HepG2 (cell line): ENCODE results near the gene ULK4. TPM values are rescaled to one million over a fixed set of nuclear protein-coding genes. Genes with fewer than 3 reads are reported as not detected.

Experiments
- ATAC-seq: fragments of 200-7000 bp; cut with Tn5 transposase; 3 replicates; pipeline ENCODE4 v1.9.1; 2020; ENCODE audit warnings: mild to moderate bottlenecking, moderate library complexity
- BruUV-seq: library from RNA; stranded (reverse); fragments of 400-500 nt; replicated peaks from 2 replicates; lab custom pipeline; 2021; lab: Mats Ljungman, UMichigan
- CTCF ChIA-PET: fragments of 300-600 bp; formaldehyde crosslinking; extraction: SDS; loops from one replicate; lab custom pipeline; 2021; ENCODE audit warnings: low total read pairs, inconsistent platforms, low intra/inter-chr PET ratio; lab: Yijun Ruan, JAX
- POLR2A ChIA-PET: fragments of 350-600 bp; sonication (Branson Sonifier 250); formaldehyde crosslinking; loops from one replicate; lab custom pipeline; 2020; ENCODE audit warnings: antibody characterized with exemption, inconsistent platforms; lab: Yijun Ruan, JAX
- DNase-seq: peaks from one replicate; pipeline ENCODE4 v3.0.0-alpha.2; 2015; ENCODE audit warnings: low spot score
- FAIRE-seq: peaks from 3 replicates; lab custom pipeline; 2011; peaks lifted over from hg19 to GRCh38; lab: Jason Lieb, UNC
- H2AFZ ChIP-seq: one replicate; pipeline ENCODE4 v1.6.1; 2011; ENCODE audit warnings: low read length, inconsistent platforms
- H3K27ac ChIP-seq: fragments of 300-600 bp; 3 replicates; pipeline ENCODE4 v1.8.0; 2011; ENCODE audit warnings: mixed run types, mild to moderate bottlenecking, mixed read lengths, low read length, inconsistent platforms; ENCODE audit not compliant: insufficient read depth; ENCODE audit errors: extremely low read length
- H3K27me3 ChIP-seq, 2 experiments: fragments of 200-600 bp in 1 of 2; 2 replicates in 1 of 2; 3 replicates in 1 of 2; pipeline versions ENCODE4 v1.6.0 to v1.8.0; 2011; ENCODE audit warnings: low read length in 2 of 2, mild to moderate bottlenecking in 2 of 2, moderate library complexity in 2 of 2, inconsistent platforms in 1 of 2; ENCODE audit not compliant: insufficient read depth in 2 of 2, control insufficient read depth in 1 of 2
- H3K36me3 ChIP-seq, 2 experiments: fragments of 200-600 bp in 1 of 2; replicated peaks in 1 of 2; 2 replicates in 1 of 2; 3 replicates in 1 of 2; pipeline versions ENCODE4 v1.5.1 to v1.8.0; 2011; ENCODE audit warnings: low read length in 2 of 2, inconsistent platforms in 1 of 2; ENCODE audit not compliant: insufficient read depth in 2 of 2, control insufficient read depth in 1 of 2
- H3K4me1 ChIP-seq: 2 replicates; pipeline ENCODE4 v1.5.1; 2012; ENCODE audit warnings: low read length, inconsistent platforms; ENCODE audit not compliant: insufficient read depth
- H3K4me2 ChIP-seq: 2 replicates; pipeline ENCODE4 v1.6.0; 2011; ENCODE audit warnings: low read depth, low read length, inconsistent platforms
- H3K4me3 ChIP-seq, 3 experiments: fragments of 200-600 bp in 1 of 3; sonication (generic), shearing (Covaris generic) in 1 of 3; replicated peaks in 1 of 3; 2 replicates each; pipeline ENCODE4 v1.5.1; 2011 to 2016; ENCODE audit warnings: low read length in 3 of 3, inconsistent platforms in 2 of 3, low read depth in 2 of 3, mild to moderate bottlenecking in 2 of 3, control low read depth in 1 of 3, mixed read lengths in 1 of 3; ENCODE audit not compliant: insufficient read depth in 1 of 3
- H3K79me2 ChIP-seq: one replicate; pipeline ENCODE4 v1.6.1; 2011; ENCODE audit warnings: low read length, inconsistent platforms; ENCODE audit not compliant: insufficient read depth
- H3K9ac ChIP-seq: 2 replicates; pipeline ENCODE4 v1.6.0; 2011; ENCODE audit warnings: mild to moderate bottlenecking, low read depth, low read length, inconsistent platforms; ENCODE audit not compliant: insufficient read depth
- H3K9me3 ChIP-seq: 2 replicates; pipeline ENCODE4 v1.5.1; 2012; ENCODE audit warnings: mild to moderate bottlenecking, low read length
- H4K20me1 ChIP-seq: 2 replicates; pipeline ENCODE4 v1.6.0; 2011; ENCODE audit warnings: inconsistent platforms, mild to moderate bottlenecking, low read length, moderate library complexity; ENCODE audit not compliant: insufficient read depth
- AKNA ChIP-seq: sonication (generic); formaldehyde crosslinking; IDR thresholded peaks from 2 replicates; pipeline ENCODE4 v1.4.0; 2020; ENCODE audit warnings: missing genetic modification reagents, borderline replicate concordance
- BCLAF1 ChIP-seq: fragments of 450-650 bp; IDR thresholded peaks from 2 replicates; pipeline ENCODE4 v1.6.1; 2017; ENCODE audit warnings: mild to moderate bottlenecking
- CEBPB ChIP-seq: IDR thresholded peaks from 2 replicates; pipeline ENCODE4 v1.6.1; 2011; ENCODE audit warnings: low read depth, low read length, improper control_type of control experiment, borderline replicate concordance
- PRDM15 ChIP-seq: sonication (generic); formaldehyde crosslinking; IDR thresholded peaks from 2 replicates; pipeline ENCODE4 v1.4.0; 2020; ENCODE audit warnings: missing genetic modification reagents
- SMC3 ChIP-seq: IDR thresholded peaks from 2 replicates; pipeline ENCODE4 v1.6.1; 2011; ENCODE audit warnings: low read length, improper control_type of control experiment
- SP140L ChIP-seq: sonication (generic); formaldehyde crosslinking; IDR thresholded peaks from 2 replicates; pipeline ENCODE4 v1.4.0; 2020; ENCODE audit warnings: missing genetic modification reagents, borderline replicate concordance
- STAG1 ChIP-seq: sonication (generic); formaldehyde crosslinking; IDR thresholded peaks from 2 replicates; pipeline ENCODE4 v1.4.0; 2020; ENCODE audit warnings: missing genetic modification reagents
- ZFY ChIP-seq: sonication (generic); formaldehyde crosslinking; IDR thresholded peaks from 2 replicates; pipeline ENCODE4 v1.4.0; 2020; ENCODE audit warnings: missing genetic modification reagents
- ZNF552 ChIP-seq: sonication (generic); formaldehyde crosslinking; IDR thresholded peaks from 2 replicates; pipeline ENCODE4 v1.9.0; 2022; ENCODE audit warnings: missing genetic modification reagents, mild to moderate bottlenecking, borderline replicate concordance
- ZNF83 ChIP-seq: sonication (generic); formaldehyde crosslinking; IDR thresholded peaks from 2 replicates; pipeline ENCODE4 v1.4.0; 2020; ENCODE audit warnings: missing genetic modification reagents, mild to moderate bottlenecking, borderline replicate concordance
- WGBS: methylation state at CpG from one replicate; pipeline ENCODE4 v1.1.6; 2017; ENCODE audit warnings: low lambda C conversion rate; 5-methylcytosine and 5-hydroxymethylcytosine counted together
- in situ Hi-C: cut with HindIII; loops from 2 replicates; pipeline ENCODE4 v1.10.0; 2017; ENCODE audit warnings: low pct_unique_long_range_greater_than_20kb; ENCODE audit not compliant: extremely low pct_ligation_motif_present
- intact Hi-C: fragments of 100-400 bp; cut with micrococcal nuclease; formaldehyde crosslinking; loops from one replicate; pipeline ENCODE4 v1.10.0; 2022; ENCODE audit not compliant: unreplicated experiment
- polyA plus RNA-seq, 8 experiments: library from polyadenylated mRNA; depleted of rRNA in 3 of 8; stranded (reverse) in 7 of 8; unstranded in 1 of 8; fragments of >200 nt; fragmentation: Illumina TruSeq in 4 of 8; extraction: Trizol in 4 of 8; gene quantifications; 2 replicates each; pipeline versions ENCODE4 v1.2.1 to v1.2.3, GENCODE V29; 2011 to 2016; ENCODE audit warnings: low read depth in 4 of 8, missing spikeins in 1 of 8, mixed read lengths in 1 of 8; ENCODE audit not compliant: insufficient read depth in 1 of 8
- total RNA-seq, 5 experiments: library from RNA; depleted of rRNA; stranded (reverse); fragments of >200 nt; fragmentation: Illumina TruSeq; extraction: Trizol; gene quantifications; 2 replicates each; pipeline ENCODE4 v1.2.3, GENCODE V29; 2016; ENCODE audit warnings: low read depth in 1 of 5

Gene ULK4
- total and polyA plus RNA-seq, 2 of the 13 experiments (the other 11 are each of a cell fraction or from before 2014, with no cell fraction given) = 6.7 to 11.8 TPM

GRCh38 chr3:41369838-41370237 lies 592.1 kb downstream of the ULK4 start:
- no TSS peak for BruUV-seq
- ChIA-PET POLR2A (no interaction called here), CTCF (no interaction called here)
- H3K4me1 ChIP-seq = peaks cover 35% of the 10 kb centered on the region
- no peak overlapping the region for H3K4me2 ChIP-seq
- H3K79me2 ChIP-seq = no peaks in the 10 kb centered on the region
- no peaks in the 10 kb centered on the region for H3K36me3 ChIP-seq
- no peak overlapping the region for H3K4me3 ChIP-seq
- no peak overlapping the region for H3K27ac ChIP-seq
- no peak overlapping the region for H2AFZ ChIP-seq
- H3K9ac ChIP-seq = no peak overlapping the region
- DNase-seq = no peak
- H3K27me3 ChIP-seq = no peaks in the 10 kb centered on the region; a peak in 1 of 5 replicates
- TF ChIP-seq AKNA (no peak), STAG1 (CRISPR knock-in tag) (no peak), BCLAF1 (no peak), SP140L (CRISPR knock-in tag) (no peak), PRDM15 (CRISPR knock-in tag) (no peak), ZFY (CRISPR knock-in tag) (no peak), CEBPB (no peak), ZNF83 (no peak), SMC3 (no peak), ZNF552 (no peak)
- WGBS = 100% methylated on average over 3 of the region's 3 CpGs
- intact Hi-C loops = no loop called here
- FAIRE-seq = no peak
- H3K9me3 ChIP-seq = no peaks in the 10 kb centered on the region
- H4K20me1 ChIP-seq = no peaks in the 10 kb centered on the region
- in situ Hi-C loops = no loop called here
- ATAC-seq = no peak
